HG02970 (cell line): ENCODE results near the gene PRODH2.

Experiments used
- ATAC-seq: cut with Tn5 transposase; IDR thresholded peaks from one replicate; pipeline ENCODE4 v1.9.1; 2021; ENCODE audit warnings: mild to moderate bottlenecking, moderate library complexity, moderate number of reproducible peaks; ENCODE audit not compliant: unreplicated experiment, low FRiP score

PRODH2 gene

GRCh38 chr19:35764432-35765315, 48.0 kb downstream of the PRODH2 start:
- ATAC-seq: no peak

DNA sequence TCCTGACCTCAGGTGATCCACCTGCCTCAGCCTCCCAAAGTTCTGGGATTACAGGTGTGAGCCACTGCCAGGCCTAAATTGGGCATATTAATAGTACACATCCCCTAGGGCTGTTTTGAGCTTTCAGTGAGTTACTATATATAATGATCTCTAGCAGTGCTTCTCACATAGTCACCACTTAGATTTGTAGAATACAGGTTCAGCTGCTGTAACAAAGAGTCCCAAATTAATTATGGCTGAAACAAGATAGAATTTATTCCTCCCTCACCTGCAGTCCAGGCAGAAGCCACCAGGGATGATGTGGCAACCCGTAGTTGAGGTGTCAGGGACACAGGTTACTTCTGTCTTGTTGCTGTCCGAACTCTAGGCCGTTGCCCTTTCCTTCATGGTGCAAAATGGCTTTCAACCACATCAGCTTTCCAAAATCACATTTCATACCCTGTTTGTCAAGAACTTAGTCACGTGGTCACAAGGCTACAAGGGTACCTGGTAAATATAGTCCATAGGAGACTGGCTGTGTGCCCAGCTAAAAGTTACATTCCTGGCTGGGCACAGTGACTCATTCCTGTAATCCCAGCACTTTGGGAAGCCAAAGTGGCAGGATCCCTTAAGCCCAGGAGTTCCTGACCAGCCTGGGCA, 51.8 kb downstream of the PRODH2 start:
- no peak for ATAC-seq

DNA sequence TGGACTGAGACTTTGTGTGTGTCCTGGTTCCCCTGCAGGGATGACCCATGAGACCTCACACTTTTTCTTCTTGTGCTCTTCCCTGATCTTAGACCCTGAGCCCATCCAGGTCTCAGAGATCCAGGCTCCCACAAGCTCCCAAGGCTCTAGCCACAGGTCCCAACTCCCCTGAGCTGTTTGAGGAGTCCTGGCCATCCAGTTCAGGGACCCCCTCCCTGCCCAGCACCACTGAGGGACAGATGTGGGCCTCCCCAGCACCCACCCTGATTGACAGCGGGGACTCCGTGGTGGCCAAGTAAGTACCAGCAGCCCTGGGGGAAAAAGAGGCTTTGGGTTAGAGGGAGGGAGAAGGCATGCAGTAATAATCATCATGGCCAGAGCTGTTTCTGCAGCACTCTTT, 52.9 kb downstream of the PRODH2 start:
- ATAC-seq: no peak

DNA sequence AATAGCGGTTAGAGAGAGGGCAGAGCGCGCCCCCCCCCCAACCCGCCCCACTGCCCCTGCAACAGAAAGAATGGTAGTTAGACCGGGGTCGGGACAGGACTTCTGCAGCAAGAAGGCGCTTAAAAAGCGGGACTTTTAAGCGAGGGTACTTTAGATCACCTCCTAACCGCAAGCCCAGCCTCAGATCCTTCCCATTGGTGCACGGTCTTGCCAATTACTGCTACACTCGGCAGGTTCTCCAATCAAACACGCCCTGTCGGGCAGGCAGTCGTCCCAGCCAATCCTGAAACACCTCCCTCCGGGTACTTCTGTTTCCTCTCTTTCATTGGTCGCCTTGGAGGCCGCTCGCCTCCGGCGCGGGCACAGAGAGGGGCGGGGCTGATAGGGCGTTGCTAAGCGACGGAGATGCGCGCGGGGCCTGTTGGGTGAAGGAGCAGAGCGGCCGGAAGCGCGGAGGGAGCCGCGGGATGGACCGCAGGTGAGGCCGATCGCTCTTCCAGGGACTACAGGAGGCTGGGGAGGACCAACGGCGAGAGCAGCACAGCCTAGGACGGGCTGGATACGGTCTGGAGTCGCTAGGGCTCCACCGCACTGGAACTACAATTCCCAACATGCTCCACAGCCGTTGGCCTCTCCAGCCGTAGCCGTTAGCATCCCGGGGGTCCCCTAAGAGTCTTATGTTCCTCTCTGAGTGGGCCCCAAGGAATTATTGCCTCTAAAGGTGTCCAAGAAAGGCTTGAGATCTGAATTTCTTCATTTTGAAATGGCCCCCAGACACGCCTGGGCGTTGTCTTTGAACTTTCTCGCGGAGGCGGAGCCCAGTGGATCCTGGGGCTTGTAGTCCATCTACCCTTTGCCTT, 54.7 kb downstream of the PRODH2 start, which contains the start of gene PROSER3:
Gene PROSER3, plus strand, starts transcription at position 428 of the 860 bp plus-strand sequence. Its CDS starts 40 bp downstream, at position 468.
- ATAC-seq: peak; percentile 94

GRCh38 chr19:35757231-35757748, 55.4 kb downstream of the PRODH2 start:
- ATAC-seq: no peak

- ATAC-seq: no peak
Observed at GRCh38 chr19:35756377-35757230, 56.0 kb downstream of the PRODH2 start, which contains the start of gene HSPB6. Gene HSPB6, minus strand, starts transcription at chr19:35757029. Its CDS starts 21 bp downstream, at chr19:35757008.

DNA sequence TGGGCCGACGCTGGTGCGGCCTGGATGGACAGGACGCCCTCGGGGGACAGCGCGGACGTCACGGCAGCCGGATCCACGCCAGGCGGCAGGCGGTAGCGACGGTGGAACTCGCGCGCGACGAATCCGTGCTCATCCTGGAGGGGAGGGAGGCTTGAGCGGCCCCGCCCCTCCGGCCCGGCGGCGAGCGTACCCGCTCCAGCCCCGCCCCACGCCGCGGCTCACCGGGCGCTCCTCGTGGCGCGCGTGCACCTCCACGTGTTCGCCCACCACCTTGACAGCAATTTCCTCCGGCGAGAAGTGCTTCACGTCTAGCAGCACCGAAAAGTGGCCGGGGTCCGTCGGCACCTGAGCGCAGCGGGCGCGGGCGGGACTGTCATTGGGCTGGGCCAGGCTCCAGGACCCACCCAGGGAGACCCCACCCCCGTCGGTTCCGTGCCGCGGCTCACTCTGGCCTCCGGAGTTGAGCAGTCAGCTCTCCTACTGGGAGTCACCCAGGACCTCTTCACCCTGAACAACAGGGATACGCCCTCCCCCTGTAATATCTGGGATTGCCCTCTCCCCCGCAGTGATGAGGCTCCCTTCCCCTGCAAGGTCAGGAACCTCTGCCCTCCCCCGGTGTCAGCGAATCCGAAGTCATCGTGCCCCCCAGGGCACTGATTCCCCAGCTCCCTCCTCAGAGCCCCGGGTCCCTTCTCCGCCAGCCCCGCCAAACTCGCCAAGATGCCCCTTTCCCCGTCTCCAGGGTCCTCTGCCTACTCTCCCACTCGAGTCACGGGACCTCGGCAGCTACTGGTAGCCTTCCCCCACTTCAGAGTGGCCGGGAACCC, 56.9 kb downstream of the PRODH2 start:
- ATAC-seq: no peak

DNA sequence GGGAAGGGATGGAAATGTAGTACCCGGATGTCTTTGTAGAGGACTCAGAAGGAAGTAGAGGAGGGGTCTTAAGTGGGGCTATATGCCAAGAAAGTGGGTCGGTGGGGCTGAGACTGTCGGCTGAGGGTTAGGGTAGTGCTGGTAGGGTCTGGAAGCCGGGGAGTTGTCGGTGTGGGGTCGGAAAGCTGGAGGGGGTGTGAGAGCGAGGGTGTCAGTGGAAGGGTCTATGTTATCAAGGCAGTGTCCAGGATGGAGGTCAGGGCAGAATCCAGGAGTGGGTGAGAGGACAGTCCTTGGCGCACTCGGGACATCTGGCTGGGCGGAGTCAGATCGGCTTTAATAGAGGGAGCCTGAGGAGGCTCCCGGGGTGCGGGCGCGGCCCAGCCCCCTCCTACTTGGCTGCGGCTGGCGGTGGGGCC, 57.5 kb downstream of the PRODH2 start:
- no peak for ATAC-seq

DNA sequence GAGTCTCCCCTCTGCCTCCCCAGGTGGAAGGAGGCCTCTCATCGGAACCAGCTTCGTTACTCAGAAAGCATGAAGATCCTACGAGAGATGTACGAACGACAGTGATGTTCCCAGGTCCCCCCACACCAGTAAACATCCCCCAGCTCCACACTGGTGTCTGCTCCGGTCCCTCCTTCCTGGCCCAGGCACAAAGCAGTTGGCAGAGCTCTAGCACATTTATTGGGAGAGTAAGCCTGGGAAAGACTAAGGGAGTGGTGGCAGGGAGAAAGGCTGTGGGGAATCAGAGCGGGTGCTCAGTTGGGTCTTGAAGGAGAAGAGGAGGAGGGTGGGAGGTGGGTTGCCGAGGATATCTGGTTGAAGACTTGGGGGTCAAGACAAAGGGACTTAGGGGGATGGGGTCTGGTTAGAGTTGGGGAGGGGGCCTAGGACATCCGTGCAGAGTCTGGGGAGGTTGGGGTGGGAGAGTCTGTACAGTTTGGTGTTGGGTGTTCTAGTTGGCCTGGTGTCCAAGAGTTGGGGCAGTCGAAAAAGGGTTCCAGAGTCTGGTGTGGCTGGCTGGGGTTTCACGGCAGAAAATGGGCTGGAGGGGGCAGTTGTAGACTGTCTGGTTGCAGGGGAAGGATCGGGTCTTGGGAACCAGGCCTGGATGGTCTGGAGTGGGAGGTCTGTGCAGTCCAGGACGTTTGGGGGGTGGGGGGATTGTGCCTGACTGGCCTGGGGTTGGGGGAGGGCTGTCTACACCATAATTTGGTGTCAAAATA, 58.1 kb downstream of the PRODH2 start:
- no peak for ATAC-seq

GRCh38 chr19:35753634-35754369, 58.8 kb downstream of the PRODH2 start:
- no peak for ATAC-seq

DNA sequence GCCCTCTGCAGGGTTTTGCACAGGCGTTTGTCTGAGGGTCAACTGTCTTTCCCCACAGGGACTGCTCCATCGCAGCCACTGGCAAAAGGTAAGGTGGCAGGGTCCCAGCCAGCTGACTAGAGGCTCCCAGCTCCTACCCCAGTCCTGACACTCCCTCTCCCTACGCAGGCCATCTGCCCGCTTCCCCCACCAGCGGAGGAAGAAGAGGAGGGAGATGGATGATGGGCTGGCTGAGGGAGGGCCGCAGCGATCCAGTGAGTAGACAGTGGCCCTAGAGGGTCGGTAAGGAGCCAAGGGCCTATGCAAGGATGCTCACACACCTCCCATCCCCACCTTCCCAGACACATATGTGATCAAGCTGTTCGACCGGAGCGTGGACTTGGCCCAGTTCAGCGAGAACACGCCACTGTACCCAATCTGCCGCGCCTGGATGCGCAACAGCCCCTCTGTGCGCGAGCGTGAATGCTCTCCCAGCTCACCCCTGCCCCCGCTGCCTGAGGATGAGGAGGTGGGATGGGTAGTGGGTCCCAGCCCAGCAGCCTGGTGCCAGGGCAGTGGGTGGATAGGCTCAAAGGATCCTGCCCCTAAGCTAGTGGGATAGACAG, 59.8 kb downstream of the PRODH2 start:
- ATAC-seq: no peak

DNA sequence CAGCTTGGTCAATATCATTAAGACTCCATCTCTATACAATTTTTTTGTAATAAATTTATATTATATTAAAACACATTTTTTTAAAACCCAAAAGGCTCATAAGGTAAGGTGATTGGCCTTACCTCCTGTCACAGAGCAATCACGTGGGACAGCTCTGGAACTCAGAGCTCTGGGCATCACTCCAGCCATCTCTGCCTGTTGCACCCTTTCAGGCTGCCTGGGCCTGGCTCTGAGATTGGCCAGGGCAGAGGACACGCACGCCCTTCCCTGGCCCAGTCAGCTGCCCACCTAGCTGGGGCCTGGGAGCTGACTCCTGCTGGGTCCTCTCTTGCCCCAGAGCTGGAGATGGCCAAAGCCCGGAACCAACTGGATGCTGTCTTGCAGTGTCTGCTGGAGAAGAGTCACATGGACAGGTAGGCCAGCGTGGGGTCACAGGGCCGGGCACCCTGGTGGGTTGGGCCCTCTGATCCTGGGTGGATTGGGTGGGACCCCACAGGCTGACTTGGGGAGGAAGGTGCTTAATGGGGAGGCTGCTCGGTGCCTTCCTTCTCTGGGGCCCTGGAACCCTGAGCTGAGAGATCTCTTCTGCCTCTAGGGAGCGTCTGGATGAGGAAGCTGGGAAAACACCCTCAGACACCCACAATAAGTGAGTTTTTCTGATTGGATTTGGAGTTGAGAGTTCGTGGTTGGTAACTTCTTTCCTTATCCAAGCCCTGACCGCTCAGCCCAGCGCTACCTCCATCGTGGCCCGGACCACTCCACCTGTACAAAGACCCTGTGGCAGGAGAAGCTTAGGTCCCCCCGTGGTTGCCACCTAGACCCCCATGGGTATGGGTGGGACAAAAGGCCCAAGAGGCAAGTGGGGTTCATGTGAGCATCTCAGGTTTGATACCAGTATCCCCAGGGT, 60.6 kb downstream of the PRODH2 start:
- ATAC-seq: no peak

DNA sequence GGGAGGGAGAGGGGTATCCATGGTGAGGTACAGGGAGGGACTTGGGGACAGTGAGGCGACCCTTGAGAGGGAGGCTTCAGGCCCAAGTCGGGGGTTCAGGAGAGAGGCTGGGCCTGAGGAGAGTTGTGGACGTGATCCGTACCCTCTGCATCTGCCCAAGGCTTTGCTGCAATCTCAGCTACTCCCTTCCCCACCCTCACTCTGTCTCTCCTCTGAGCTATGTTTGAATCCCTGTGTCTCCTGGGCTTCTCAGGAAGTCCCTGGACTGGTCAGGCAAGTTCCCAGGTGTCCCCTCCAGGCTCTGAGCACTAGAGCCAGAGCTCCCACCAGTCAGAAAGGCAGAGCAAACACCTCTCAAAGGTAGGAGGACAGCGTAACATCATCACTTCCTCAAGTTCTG, 62.5 kb downstream of the PRODH2 start:
- ATAC-seq: no peak
